UCSD-AML1 (cell line): ENCODE data around the gene ZYG11B.
"Not testable (repeated sequence)": the region's sequence is repeated elsewhere in the genome, so short reads cannot be mapped to it uniquely, and the experiment has no call there.

Experiments used
- DNase-seq: peaks from one replicate; lab custom pipeline; 2025; ENCODE audit not compliant: unreplicated experiment; lab: John Stamatoyannopoulos, UW

Gene ZYG11B

GRCh38 chr1:52706941-52707926 is 19.0 kb upstream of the ZYG11B start:
- DNase-seq: no peak

GRCh38 chr1:52707927-52708655 is 18.2 kb upstream of the ZYG11B start:
- DNase-seq: no peak

- DNase-seq: no peak
These were observed 17.2 kb upstream of the ZYG11B start for GRCh38 chr1:52709016-52709415.

- no peak for DNase-seq
These were observed 12.7 kb upstream of the ZYG11B start for GRCh38 chr1:52713590-52713989.

- DNase-seq: not testable (repeated sequence)
These were observed 11.0 kb upstream of the ZYG11B start for GRCh38 chr1:52715296-52715695.

- DNase-seq: no peak
These were observed 3.0 kb upstream of the ZYG11B start for GRCh38 chr1:52723260-52723659.

GRCh38 chr1:52725903-52726264 is 369 bp upstream of the ZYG11B start:
- DNase-seq: no peak

GRCh38 chr1:52727114-52727586 is 897 bp downstream of the ZYG11B start:
- peak; percentile 27 for DNase-seq

GRCh38 chr1:52727956-52728656 is 1.9 kb downstream of the ZYG11B start:
- no peak for DNase-seq

GRCh38 chr1:52733368-52733767 is 7.1 kb downstream of the ZYG11B start:
- no peak for DNase-seq

GRCh38 chr1:52735371-52735770 is 9.1 kb downstream of the ZYG11B start:
- DNase-seq: not testable (repeated sequence)

GRCh38 chr1:52738148-52738547 is 11.9 kb downstream of the ZYG11B start:
- DNase-seq: no peak

GRCh38 chr1:52738893-52739292 is 12.6 kb downstream of the ZYG11B start:
- no peak for DNase-seq

- no peak for DNase-seq
These were observed 13.6 kb downstream of the ZYG11B start for GRCh38 chr1:52739699-52740467.

- DNase-seq: no peak
These were observed 15.0 kb downstream of the ZYG11B start for GRCh38 chr1:52741259-52741658.

GRCh38 chr1:52746189-52746588 is 19.9 kb downstream of the ZYG11B start:
- DNase-seq: no peak

- no peak for DNase-seq
These were observed 21.2 kb downstream of the ZYG11B start for GRCh38 chr1:52747450-52747849.

GRCh38 chr1:52748119-52748518 is 21.9 kb downstream of the ZYG11B start:
- no peak for DNase-seq

- DNase-seq: not testable (repeated sequence)
These were observed 23.2 kb downstream of the ZYG11B start for GRCh38 chr1:52749496-52749895.

- DNase-seq: not testable (repeated sequence)
These were observed 23.9 kb downstream of the ZYG11B start for GRCh38 chr1:52750139-52750538.
